BE2C (cell line): ENCODE data around the gene DNAI2.

Experiments
- DNase-seq: peaks from one replicate; pipeline ENCODE4 v3.0.0-alpha.2; 2020
- H3K27me3 ChIP-seq: fragments of 250-450 bp; sonication (Bioruptor Pico); 2 replicates; pipeline ENCODE4 v1.5.1; 2020; ENCODE audit warnings: mild to moderate bottlenecking
- H3K36me3 ChIP-seq: fragments of 250-450 bp; sonication (Bioruptor Pico); 2 replicates; pipeline ENCODE4 v1.5.1; 2020; ENCODE audit warnings: mild to moderate bottlenecking
- H3K4me1 ChIP-seq: fragments of 250-450 bp; sonication (Bioruptor Pico); 2 replicates; pipeline ENCODE4 v1.5.1; 2020
- H3K4me3 ChIP-seq: 2 replicates; pipeline ENCODE4 v1.5.1; 2011; ENCODE audit warnings: low read depth, low read length
- H3K9me3 ChIP-seq: fragments of 250-450 bp; sonication (Bioruptor Pico); 2 replicates; pipeline ENCODE4 v1.5.1; 2020
- TF ChIP-seq, protein P1 (sequence below): IDR thresholded peaks from 2 replicates; pipeline ENCODE4 v1.5.1; 2012; ENCODE audit warnings: mild to moderate bottlenecking, low read depth, low read length

Gene DNAI2

DNA sequence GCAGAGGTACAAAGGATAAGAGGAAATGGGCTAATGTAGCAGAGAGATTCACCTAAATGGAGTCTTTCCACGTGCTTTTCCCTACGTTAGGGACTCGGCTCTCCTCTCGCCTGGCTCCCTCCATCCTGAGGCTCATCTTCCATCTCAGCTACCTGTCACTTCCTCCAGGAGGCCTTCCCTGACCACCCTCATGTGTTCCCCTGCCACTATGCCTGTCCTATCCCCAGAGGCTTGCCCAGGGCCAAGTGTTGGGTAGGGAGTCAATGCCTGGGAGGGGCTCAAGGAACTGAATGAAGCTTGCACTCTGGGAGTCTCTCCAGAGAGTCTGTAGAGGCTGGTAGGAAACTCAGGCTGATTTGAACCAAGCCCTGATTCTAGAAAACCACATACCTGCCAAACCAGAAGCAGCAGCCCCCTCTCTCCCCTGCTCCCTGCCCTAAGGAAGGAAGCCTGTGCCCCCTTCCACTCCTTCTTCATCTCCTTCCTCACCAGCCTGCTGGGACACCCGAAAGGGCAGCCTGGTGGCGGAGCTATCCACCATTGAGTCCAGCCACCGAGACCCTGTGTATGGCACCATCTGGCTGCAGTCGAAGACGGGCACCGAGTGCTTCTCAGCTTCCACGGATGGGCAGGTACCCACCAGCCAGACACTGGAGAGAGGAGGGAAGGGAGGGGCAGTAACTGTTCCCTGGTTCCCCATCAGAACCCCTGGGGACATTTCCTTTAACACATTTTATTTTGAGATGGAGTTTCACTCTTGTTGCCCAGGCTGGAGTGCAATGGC is 25.4 kb downstream of the DNAI2 start:
- TF ChIP-seq, protein P1, sequence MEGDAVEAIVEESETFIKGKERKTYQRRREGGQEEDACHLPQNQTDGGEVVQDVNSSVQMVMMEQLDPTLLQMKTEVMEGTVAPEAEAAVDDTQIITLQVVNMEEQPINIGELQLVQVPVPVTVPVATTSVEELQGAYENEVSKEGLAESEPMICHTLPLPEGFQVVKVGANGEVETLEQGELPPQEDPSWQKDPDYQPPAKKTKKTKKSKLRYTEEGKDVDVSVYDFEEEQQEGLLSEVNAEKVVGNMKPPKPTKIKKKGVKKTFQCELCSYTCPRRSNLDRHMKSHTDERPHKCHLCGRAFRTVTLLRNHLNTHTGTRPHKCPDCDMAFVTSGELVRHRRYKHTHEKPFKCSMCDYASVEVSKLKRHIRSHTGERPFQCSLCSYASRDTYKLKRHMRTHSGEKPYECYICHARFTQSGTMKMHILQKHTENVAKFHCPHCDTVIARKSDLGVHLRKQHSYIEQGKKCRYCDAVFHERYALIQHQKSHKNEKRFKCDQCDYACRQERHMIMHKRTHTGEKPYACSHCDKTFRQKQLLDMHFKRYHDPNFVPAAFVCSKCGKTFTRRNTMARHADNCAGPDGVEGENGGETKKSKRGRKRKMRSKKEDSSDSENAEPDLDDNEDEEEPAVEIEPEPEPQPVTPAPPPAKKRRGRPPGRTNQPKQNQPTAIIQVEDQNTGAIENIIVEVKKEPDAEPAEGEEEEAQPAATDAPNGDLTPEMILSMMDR = no peak
- Histone ChIP-seq H3K4me1 (peaks cover 6% of the 10 kb centered on the region), H3K4me3 (no peak overlapping the region), H3K27me3 (no peaks in the 10 kb centered on the region), H3K9me3 (no peaks in the 10 kb centered on the region), H3K36me3 (no peaks in the 10 kb centered on the region)
- no peak for DNase-seq

DNA sequence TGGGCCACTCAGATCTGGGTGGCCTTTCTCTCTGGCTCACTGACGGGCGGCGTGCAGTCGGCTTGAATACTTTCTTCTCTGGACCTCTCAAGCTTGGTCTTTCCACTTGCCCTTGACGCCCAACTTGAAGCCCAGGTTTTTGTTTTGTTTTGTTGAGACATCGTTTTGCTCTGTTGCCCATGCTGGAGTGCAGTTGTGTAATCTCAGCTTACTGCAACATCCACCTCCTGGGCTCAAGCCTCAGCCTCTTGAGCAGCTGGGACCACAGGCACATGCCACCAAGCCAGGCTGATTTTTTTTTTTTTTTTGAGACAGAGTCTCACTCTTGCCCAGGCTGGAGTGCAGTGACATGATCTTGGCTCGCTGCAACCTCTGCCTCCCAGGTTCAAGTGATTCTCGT is 29.3 kb downstream of the DNAI2 start:
- no peak for DNase-seq
- H3K4me1 ChIP-seq = no peaks in the 10 kb centered on the region
- no peak overlapping the region for H3K4me3 ChIP-seq
- no peaks in the 10 kb centered on the region for H3K9me3 ChIP-seq
- H3K27me3 ChIP-seq = no peaks in the 10 kb centered on the region
- TF ChIP-seq, protein P1 = no peak
- H3K36me3 ChIP-seq = no peaks in the 10 kb centered on the region

DNA sequence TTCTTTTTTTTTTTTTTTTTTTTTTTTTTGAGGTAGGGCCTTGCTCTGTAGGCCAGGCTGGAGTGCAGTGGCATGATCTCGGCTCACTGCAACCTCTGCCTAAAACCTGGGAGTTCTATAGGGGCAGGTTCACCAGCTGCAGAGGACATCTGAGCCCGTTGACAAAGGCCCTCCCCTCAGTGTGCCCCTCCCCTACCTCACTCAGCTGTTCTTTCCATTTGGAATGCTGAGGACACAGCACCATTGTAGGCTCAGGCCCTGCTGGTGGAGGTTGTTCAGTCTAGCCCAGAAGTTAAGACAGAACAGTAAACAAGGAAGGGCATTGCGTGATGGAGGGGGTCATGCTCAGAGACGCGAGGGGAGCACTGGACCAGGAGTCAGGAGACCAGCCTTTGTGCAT is 30.1 kb downstream of the DNAI2 start:
- no peak for DNase-seq

DNA sequence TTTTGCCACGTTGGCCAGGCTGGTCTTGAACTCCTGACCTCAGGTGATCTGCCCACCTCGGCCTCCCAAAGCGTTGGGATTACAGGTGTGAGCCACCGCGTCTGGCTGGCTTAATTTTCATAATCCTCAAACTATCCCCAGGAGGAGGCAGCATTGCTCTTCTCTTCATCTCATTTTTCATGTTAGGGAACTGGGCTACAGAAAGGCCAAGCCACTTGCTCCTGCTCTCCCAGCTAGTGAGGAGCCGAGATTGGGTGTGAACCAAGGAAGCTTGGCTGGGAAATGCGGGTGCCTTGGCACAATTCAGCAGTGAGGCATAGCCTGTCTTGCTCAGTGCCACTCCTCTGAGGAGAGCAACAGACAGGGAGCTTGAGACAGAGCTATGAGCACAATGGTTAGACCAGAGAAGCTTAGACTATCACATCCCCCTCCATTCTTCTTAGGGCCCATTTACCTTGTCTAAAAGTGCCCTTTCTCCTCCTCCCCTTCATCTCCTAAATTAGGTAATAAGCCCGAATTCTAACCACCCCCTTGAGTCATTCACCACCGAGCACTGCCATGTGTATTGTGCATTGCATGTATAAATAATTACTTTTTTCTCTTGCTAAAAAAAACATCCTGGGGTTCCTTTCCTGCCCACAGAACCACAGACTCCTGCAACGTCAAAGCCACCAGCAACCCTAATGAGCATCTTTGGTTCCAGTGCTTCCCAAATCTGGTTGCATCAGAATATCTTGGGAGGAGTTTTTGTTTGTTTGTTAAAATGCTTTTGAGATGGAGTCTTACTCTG is 32.0 kb downstream of the DNAI2 start:
- no peak overlapping the region for H3K4me3 ChIP-seq
- TF ChIP-seq, protein P1 = peak; percentile 18; the same call in 1 of the 2 replicates
- no peaks in the 10 kb centered on the region for H3K9me3 ChIP-seq
- H3K27me3 ChIP-seq = 0 out of 2 replicates have a peak, but pooled peaks cover 2% of the 10 kb centered on the region
- H3K36me3 ChIP-seq = no peaks in the 10 kb centered on the region
- H3K4me1 ChIP-seq = no peaks in the 10 kb centered on the region
- no peak for DNase-seq

More for the DNA sequence above, 30.1 kb downstream of the DNAI2 start:
- TF ChIP-seq, protein P1 = no peak
- Histone ChIP-seq H3K4me1 (no peaks in the 10 kb centered on the region), H3K4me3 (no peak overlapping the region), H3K27me3 (no peaks in the 10 kb centered on the region), H3K36me3 (no peaks in the 10 kb centered on the region), H3K9me3 (no peaks in the 10 kb centered on the region)

DNA sequence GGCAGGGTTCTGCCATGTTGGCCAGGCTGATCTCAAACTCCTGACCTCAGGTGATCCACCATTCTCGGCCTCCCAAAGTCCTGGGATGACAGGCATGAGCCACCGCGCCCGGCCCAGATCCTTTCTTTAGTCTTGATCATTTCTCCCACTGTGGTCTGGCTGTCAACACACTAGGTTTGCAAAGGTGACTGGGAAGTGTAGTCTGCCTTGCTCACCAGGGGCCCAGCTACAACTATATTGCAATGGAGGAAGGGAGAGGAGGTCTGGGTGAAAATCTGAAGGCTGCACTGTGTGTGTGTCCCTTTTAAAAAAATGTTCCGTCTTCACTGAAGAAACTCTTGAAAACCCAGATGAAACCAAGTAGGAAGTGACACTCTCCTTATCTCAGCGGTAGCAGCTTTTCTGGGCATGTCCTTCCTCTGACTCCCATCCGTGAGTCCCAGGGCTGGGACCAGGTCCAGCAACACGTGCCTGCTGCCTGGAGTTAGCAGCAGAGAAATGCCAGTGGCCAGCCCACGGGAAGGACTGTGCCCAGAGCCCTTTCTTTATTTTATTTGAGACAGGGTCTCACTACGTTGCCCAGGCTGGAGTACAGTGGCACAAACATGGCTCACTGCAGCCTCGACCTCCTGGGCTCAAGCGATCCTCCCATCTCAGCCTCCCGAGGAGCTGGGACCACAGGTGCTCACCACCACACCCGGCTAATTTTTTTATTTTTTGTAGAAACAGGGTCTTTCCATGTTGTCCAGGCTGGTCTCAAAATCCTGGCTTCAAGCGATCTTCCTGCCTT is 34.1 kb downstream of the DNAI2 start:
- TF ChIP-seq, protein P1 = no peak

More for the DNA sequence above, 34.1 kb downstream of the DNAI2 start:
- no peaks in the 10 kb centered on the region for H3K4me1 ChIP-seq
- H3K4me3 ChIP-seq = no peak overlapping the region
- H3K9me3 ChIP-seq = no peaks in the 10 kb centered on the region
- no peaks in the 10 kb centered on the region for H3K36me3 ChIP-seq
- H3K27me3 ChIP-seq = 0 out of 2 replicates have a peak, but pooled peaks cover 2% of the 10 kb centered on the region
- no peak for DNase-seq
